Activated CD8-positive, alpha-beta T cell treated with anti-CD3 and anti-CD28 coated beads for 36 hours (primary cell): ENCODE data around the gene DIS3L2. TPM values are rescaled to one million over a fixed set of nuclear protein-coding genes. Genes with fewer than 3 reads are reported as not detected.
A peak's percentile ranks its signal among the peaks of the same experiment; 100 is the strongest.
"Not testable (repeated sequence)": the region's sequence is repeated elsewhere in the genome, so short reads cannot be mapped to it uniquely, and the experiment has no call there.

Experiments
- ATAC-seq: fragments of 200-7000 bp; cut with Tn5 transposase; one replicate; pipeline ENCODE4 v1.10.0; 2021; ENCODE audit warnings: mild to moderate bottlenecking, moderate library complexity
- CTCF ChIA-PET: fragments of 350-600 bp; sonication (Branson Sonifier 250); formaldehyde crosslinking; loops from one replicate; lab custom pipeline; 2021; ENCODE audit warnings: antibody characterized with exemption; lab: Charles Lee
- POLR2A ChIA-PET: fragments of 350-600 bp; sonication (Branson Sonifier 250); formaldehyde crosslinking; loops from one replicate; lab custom pipeline; 2021; ENCODE audit warnings: antibody characterized with exemption; lab: Charles Lee
- DNase-seq: peaks from one replicate; pipeline ENCODE4 v3.0.0-alpha.2; 2020
- H3K27ac Mint-ChIP-seq: one replicate; pipeline ENCODE4 v1.8.0; 2021; ENCODE audit warnings: mild to moderate bottlenecking, mixed read lengths
- H3K27me3 Mint-ChIP-seq: one replicate; pipeline ENCODE4 v1.8.0; 2021; ENCODE audit warnings: mixed read lengths
- H3K36me3 Mint-ChIP-seq: one replicate; pipeline ENCODE4 v1.8.0; 2021; ENCODE audit warnings: low read depth, mixed read lengths
- H3K4me1 Mint-ChIP-seq: one replicate; pipeline ENCODE4 v1.8.0; 2021; ENCODE audit warnings: low read depth, mixed read lengths
- H3K4me3 Mint-ChIP-seq: one replicate; pipeline ENCODE4 v1.8.0; 2021; ENCODE audit warnings: mild to moderate bottlenecking, moderate library complexity, mixed read lengths
- H3K9me3 Mint-ChIP-seq: one replicate; pipeline ENCODE4 v1.8.0; 2021; ENCODE audit warnings: mixed read lengths
- intact Hi-C: fragments of 100-400 bp; cut with micrococcal nuclease; formaldehyde crosslinking; loops from one replicate; pipeline ENCODE4 v1.10.0; 2022
- total RNA-seq, 2 experiments: library from RNA; stranded (reverse); gene quantifications; one replicate each; pipeline ENCODE4 v1.2.3, GENCODE V29; 2021
- TF ChIP-seq, protein P1 (sequence below): fragments of 200-600 bp; IDR thresholded peaks from one replicate; pipeline ENCODE4 v1.8.0; 2022; ENCODE audit warnings: antibody characterized with exemption, mild to moderate bottlenecking

DIS3L2 gene
- total RNA-seq, 2 experiments from 2014 or later = 26.5 to 27.2 TPM

DNA sequence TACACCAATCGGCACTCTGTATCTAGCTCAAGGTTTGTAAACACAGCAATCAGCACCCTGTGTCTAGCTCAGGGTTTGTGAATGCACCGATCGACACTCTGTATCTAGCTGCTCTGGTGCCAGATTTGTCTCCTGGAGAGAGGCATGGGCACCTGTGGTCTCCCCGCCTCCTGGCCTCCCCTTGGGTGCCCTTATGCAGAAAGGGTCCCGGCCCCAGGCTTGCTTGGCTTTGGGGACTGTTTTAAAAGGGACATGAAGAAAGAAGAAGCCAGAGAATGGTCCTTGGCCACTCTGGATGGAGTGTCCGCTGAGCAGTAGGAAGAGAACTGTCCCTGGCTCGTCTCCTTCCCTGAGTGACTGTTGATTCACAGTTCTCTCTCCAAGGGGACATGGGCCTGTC lies 405.5 kb downstream of the DIS3L2 start:
- Mint-ChIP-seq H3K27ac (no peak overlapping the region), H3K4me3 (no peak overlapping the region), H3K4me1 (peaks cover 24% of the 10 kb centered on the region), H3K9me3 (no peaks in the 10 kb centered on the region), H3K27me3 (no peaks in the 10 kb centered on the region), H3K36me3 (no peaks in the 10 kb centered on the region)
- DNase-seq (no peak), ATAC-seq (no peak)
- POLR2A ChIA-PET = no interaction called here
- intact Hi-C loops = no loop called here
- CTCF ChIA-PET = interaction anchor here (0.8 to 3.2 kb wide), 4 partner anchors 13 to 467 kb away, joined by 3 to 8 read pairs (median 4); no protein-coding TSS in a partner anchor
- TF ChIP-seq, protein P1, sequence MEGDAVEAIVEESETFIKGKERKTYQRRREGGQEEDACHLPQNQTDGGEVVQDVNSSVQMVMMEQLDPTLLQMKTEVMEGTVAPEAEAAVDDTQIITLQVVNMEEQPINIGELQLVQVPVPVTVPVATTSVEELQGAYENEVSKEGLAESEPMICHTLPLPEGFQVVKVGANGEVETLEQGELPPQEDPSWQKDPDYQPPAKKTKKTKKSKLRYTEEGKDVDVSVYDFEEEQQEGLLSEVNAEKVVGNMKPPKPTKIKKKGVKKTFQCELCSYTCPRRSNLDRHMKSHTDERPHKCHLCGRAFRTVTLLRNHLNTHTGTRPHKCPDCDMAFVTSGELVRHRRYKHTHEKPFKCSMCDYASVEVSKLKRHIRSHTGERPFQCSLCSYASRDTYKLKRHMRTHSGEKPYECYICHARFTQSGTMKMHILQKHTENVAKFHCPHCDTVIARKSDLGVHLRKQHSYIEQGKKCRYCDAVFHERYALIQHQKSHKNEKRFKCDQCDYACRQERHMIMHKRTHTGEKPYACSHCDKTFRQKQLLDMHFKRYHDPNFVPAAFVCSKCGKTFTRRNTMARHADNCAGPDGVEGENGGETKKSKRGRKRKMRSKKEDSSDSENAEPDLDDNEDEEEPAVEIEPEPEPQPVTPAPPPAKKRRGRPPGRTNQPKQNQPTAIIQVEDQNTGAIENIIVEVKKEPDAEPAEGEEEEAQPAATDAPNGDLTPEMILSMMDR = no peak

DNA sequence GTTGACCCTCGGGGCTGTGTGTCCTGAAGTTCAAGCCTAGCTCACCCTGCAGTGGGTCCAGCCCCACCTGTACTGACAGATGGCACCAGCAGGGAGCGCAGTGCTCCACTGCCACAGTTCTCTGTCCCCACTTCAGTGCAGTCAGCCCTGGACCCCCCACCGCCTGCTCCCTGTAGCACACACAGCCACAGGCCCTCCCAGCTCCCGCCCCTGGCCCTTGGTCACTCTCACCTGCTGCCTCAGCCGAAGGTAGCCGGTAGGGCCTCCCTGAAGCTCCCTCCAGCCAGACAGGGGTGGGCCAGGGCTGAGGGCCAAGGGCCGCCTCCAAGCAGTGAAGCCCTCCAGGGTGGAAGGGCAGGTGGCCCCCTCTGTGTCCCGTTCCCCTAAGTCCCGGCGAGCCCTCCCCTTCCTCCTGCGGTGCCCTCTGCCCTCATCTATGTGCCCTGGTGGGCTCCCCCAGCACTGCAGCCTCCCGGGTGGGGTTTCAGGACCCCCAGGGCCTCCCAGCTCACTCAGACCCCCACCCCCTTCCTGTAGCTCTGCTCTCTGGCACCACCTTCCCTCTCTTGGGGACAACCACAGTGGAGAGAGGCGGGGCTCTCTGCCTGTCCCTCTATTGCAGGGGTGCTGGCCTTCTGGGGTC lies 406.2 kb downstream of the DIS3L2 start:
- no peak overlapping the region for H3K4me3 Mint-ChIP-seq
- ATAC-seq (no peak), DNase-seq (no peak)
- intact Hi-C loops = no loop called here
- no peaks in the 10 kb centered on the region for H3K9me3 Mint-ChIP-seq
- H3K27me3 Mint-ChIP-seq = no peaks in the 10 kb centered on the region
- H3K27ac Mint-ChIP-seq = no peak overlapping the region
- TF ChIP-seq, protein P1 = no peak
- no peaks in the 10 kb centered on the region for H3K36me3 Mint-ChIP-seq
- ChIA-PET POLR2A (no interaction called here), CTCF (interaction anchor here (1.1 to 3.2 kb wide), 4 partner anchors 13 to 467 kb away, joined by 3 to 8 read pairs (median 3); no protein-coding TSS in a partner anchor)
- H3K4me1 Mint-ChIP-seq = peaks cover 19% of the 10 kb centered on the region

- ATAC-seq = no peak
- no peaks in the 10 kb centered on the region for H3K9me3 Mint-ChIP-seq
- intact Hi-C loops = no loop called here
- no peak for DNase-seq
- TF ChIP-seq, protein P1 = no peak
- no peaks in the 10 kb centered on the region for H3K27me3 Mint-ChIP-seq
- no peaks in the 10 kb centered on the region for H3K36me3 Mint-ChIP-seq
- POLR2A ChIA-PET = no interaction called here
- CTCF ChIA-PET = interaction anchor here (1.1 to 3.2 kb wide), 4 partner anchors 14 to 468 kb away, joined by 3 to 8 read pairs (median 3); no protein-coding TSS in a partner anchor
- no peak overlapping the region for H3K27ac Mint-ChIP-seq
- H3K4me3 Mint-ChIP-seq = no peak overlapping the region
- peaks cover 15% of the 10 kb centered on the region for H3K4me1 Mint-ChIP-seq
Measured at GRCh38 chr2:232368311-232368731, 406.8 kb downstream of the DIS3L2 start.

DNA sequence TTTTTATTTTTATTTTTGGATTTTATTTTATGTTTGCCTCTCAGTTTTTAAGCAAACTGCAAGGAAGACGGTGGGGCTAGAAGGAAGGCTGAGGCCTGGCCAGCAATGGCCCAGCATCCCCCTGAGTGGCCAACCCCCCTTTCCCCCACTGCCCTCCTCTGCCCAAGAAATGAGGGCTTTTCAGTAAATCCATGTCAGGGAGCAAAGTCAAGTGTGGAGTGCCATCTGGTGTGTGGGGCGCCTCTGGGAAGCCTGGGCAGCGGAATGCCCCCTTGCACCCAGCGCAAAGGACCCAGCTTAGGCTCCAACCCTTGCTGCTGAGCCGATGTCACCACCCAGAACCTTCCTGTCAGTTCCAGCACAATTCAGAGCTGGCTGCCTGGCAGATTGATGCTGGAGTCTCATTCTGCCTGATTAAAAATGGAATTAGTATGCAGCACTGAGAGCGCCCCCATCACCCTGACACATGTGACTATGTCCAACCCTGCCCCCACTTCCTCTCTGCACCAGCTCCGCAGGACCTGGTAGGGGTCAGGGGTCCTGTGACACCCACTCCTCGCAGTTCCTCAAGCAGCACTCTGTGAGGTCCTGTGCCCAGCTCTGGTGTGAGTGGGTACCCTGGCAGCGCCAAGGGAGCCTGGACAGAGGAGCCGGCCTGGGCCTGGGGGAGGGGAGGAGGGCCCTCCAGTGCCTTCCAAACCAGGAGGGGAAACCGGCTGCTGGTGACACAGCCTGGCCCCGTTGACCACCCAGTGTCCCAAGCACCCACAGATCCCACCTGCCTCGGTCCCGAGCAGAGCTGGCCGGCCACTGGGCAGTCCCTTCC lies 407.8 kb downstream of the DIS3L2 start:
- no peak overlapping the region for H3K4me3 Mint-ChIP-seq
- intact Hi-C loops = no loop called here
- TF ChIP-seq, protein P1 = no peak
- ATAC-seq = no peak
- H3K9me3 Mint-ChIP-seq = no peaks in the 10 kb centered on the region
- H3K27me3 Mint-ChIP-seq = no peaks in the 10 kb centered on the region
- no peak overlapping the region for H3K27ac Mint-ChIP-seq
- ChIA-PET POLR2A (no interaction called here), CTCF (no interaction called here)
- H3K4me1 Mint-ChIP-seq = peaks cover 6% of the 10 kb centered on the region
- DNase-seq = no peak
- no peaks in the 10 kb centered on the region for H3K36me3 Mint-ChIP-seq

- peak; percentile 60 for ATAC-seq
- H3K27me3 Mint-ChIP-seq, CTCF ChIA-PET, H3K36me3 Mint-ChIP-seq, POLR2A ChIA-PET, H3K27ac Mint-ChIP-seq, DNase-seq, H3K4me3 Mint-ChIP-seq, H3K4me1 Mint-ChIP-seq, H3K9me3 Mint-ChIP-seq, intact Hi-C loops: not testable (repeated sequence)
Measured at GRCh38 chr2:232370007-232370406, 408.5 kb downstream of the DIS3L2 start.
